Measurements from ENCODE around the gene MTRF1.
A peak's percentile ranks its signal among the peaks of the same experiment; 100 is the strongest.

MTRF1 gene

GRCh38 chr13:41224113-41225110 lies 39.0 kb downstream of the MTRF1 start:
- DNase-seq (ENCODE audit: low read depth) = no peak

GRCh38 chr13:41222259-41222852 lies 41.0 kb downstream of the MTRF1 start:
- DNase-seq (ENCODE audit: low read depth) = peak; percentile 8

- no peak for DNase-seq (ENCODE audit: low read depth)
These were observed 43.0 kb downstream of the MTRF1 start for GRCh38 chr13:41220401-41220800.

- DNase-seq (ENCODE audit: low read depth) = no peak
These were observed 47.2 kb downstream of the MTRF1 start for GRCh38 chr13:41216160-41216559.

GRCh38 chr13:41213919-41214318 lies 49.5 kb downstream of the MTRF1 start:
- DNase-seq (ENCODE audit: low read depth) = no peak

GRCh38 chr13:41213316-41213715 lies 50.1 kb downstream of the MTRF1 start:
- no peak for DNase-seq (ENCODE audit: low read depth)

- DNase-seq (ENCODE audit: low read depth) = no peak
These were observed 50.5 kb downstream of the MTRF1 start for GRCh38 chr13:41212881-41213280.

GRCh38 chr13:41211062-41211461 lies 52.3 kb downstream of the MTRF1 start:
- no peak for DNase-seq (ENCODE audit: low read depth)

- no peak for DNase-seq (ENCODE audit: low read depth)
These were observed 56.9 kb downstream of the MTRF1 start for GRCh38 chr13:41206467-41206866.

- DNase-seq (ENCODE audit: low read depth) = no peak
These were observed 59.6 kb downstream of the MTRF1 start for GRCh38 chr13:41203810-41204209.

- DNase-seq (ENCODE audit: low read depth) = no peak
These were observed 63.2 kb downstream of the MTRF1 start for GRCh38 chr13:41200126-41200525.

GRCh38 chr13:41199526-41199925 lies 63.9 kb downstream of the MTRF1 start:
- no peak for DNase-seq (ENCODE audit: low read depth)

GRCh38 chr13:41199079-41199478 lies 64.3 kb downstream of the MTRF1 start:
- DNase-seq (ENCODE audit: low read depth) = no peak

GRCh38 chr13:41196620-41197019 lies 66.8 kb downstream of the MTRF1 start:
- no peak for DNase-seq (ENCODE audit: low read depth)

GRCh38 chr13:41196011-41196410 lies 67.4 kb downstream of the MTRF1 start:
- DNase-seq (ENCODE audit: low read depth) = no peak

- peak; percentile 91 for DNase-seq (ENCODE audit: low read depth)
These were observed 69.2 kb downstream of the MTRF1 start, which contains the start of gene KBTBD7 for GRCh38 chr13:41193919-41194824. Gene KBTBD7 (minus strand): TSS chr13:41194569. CDS start chr13:41194257, 312 bp downstream.

GRCh38 chr13:41193469-41193868 lies 69.9 kb downstream of the MTRF1 start:
- DNase-seq (ENCODE audit: low read depth) = no peak

- DNase-seq (ENCODE audit: low read depth) = no peak
These were observed 74.8 kb downstream of the MTRF1 start for GRCh38 chr13:41188584-41188983.

- no peak for DNase-seq (ENCODE audit: low read depth)
These were observed 76.9 kb downstream of the MTRF1 start for GRCh38 chr13:41186481-41186880.

- DNase-seq (ENCODE audit: low read depth) = no peak
These were observed 81.1 kb downstream of the MTRF1 start for GRCh38 chr13:41182231-41182630.

- no peak for DNase-seq (ENCODE audit: low read depth)
These were observed 83.7 kb downstream of the MTRF1 start for GRCh38 chr13:41179593-41180250.

GRCh38 chr13:41178040-41178439 lies 85.3 kb downstream of the MTRF1 start:
- DNase-seq (ENCODE audit: low read depth) = no peak

Measured in stimulated activated CD8-positive, alpha-beta memory T cell treated with anti-CD3 and anti-CD28 coated beads, Interleukin-12 subunit alpha, Interleukin-12 subunit beta, amount 100 ng/mL, for 4 hours (primary cell).